Ascending aorta (tissue), 2 donors: ENCODE data around the gene SLC26A8. TPM values are rescaled to one million over a fixed set of nuclear protein-coding genes. Genes with fewer than 3 reads are reported as not detected.

ENCODE experiments used
- DNase-seq, 2 donors: peaks; one replicate each; pipeline ENCODE4 v3.0.0-alpha.2; 2019; ENCODE audit warnings: low spot score in 2 of 2
- H3K27ac ChIP-seq, 2 donors: fragments of 200-600 bp; sonication (generic); one replicate each; pipeline ENCODE4 v1.5.1; 2016 to 2017; ENCODE audit warnings: mild to moderate bottlenecking in 1 of 2
- H3K27me3 ChIP-seq: fragments of 200-600 bp; sonication (generic); one replicate; pipeline ENCODE4 v1.5.1; 2017
- H3K36me3 ChIP-seq, 2 donors: fragments of 200-600 bp; sonication (generic); one replicate each; pipeline ENCODE4 v1.5.1; 2016
- H3K4me1 ChIP-seq, 2 donors: fragments of 200-600 bp; sonication (generic); one replicate each; pipeline ENCODE4 v1.5.1; 2016 to 2017; ENCODE audit warnings: mild to moderate bottlenecking in 1 of 2
- H3K4me3 ChIP-seq, 2 donors: fragments of 200-600 bp; sonication (generic); one replicate each; pipeline ENCODE4 v1.5.1; 2016 to 2017; ENCODE audit warnings: mild to moderate bottlenecking in 1 of 2
- H3K9me3 ChIP-seq, 2 donors: fragments of 200-600 bp; sonication (generic); one replicate each; pipeline ENCODE4 v1.5.1; 2016
- CTCF ChIP-seq, 3 experiments: fragments of 200-600 bp in 2 of 3; fragments of 450-650 bp in 1 of 3; sonication (generic) in 2 of 3; IDR thresholded peaks; one replicate each; pipeline ENCODE4 v1.5.1; 2016 to 2019; ENCODE audit warnings: antibody characterized with exemption in 3 of 3, mild to moderate bottlenecking in 1 of 3, moderate library complexity in 1 of 3
- intact Hi-C: fragments of 100-400 bp; cut with DNase I; formaldehyde crosslinking; loops from one replicate; pipeline ENCODE4 v1.15.1; 2023
- total RNA-seq: library from RNA; depleted of rRNA; stranded (reverse); fragments of >200 nt; gene quantifications from one replicate; pipeline ENCODE4 v1.1.0, GENCODE V29; 2016

SLC26A8 gene
- total RNA-seq, 1 donor from 2014 or later: not detected

GRCh38 chr6:35968821-35969220 is 55.6 kb downstream of the SLC26A8 start:
- no peak for DNase-seq
- Histone ChIP-seq H3K4me3 (no peak overlapping the region), H3K27me3 (no peaks in the 10 kb centered on the region), H3K36me3 (no peaks in the 10 kb centered on the region), H3K4me1 (no peaks in the 10 kb centered on the region), H3K27ac (no peak overlapping the region), H3K9me3 (no peaks in the 10 kb centered on the region)
- intact Hi-C loops: no loop called here
- no peak for TF ChIP-seq CTCF (IDR thresholded peaks at IDR 0.05)

GRCh38 chr6:35967076-35967774 is 57.2 kb downstream of the SLC26A8 start:
- no peaks in the 10 kb centered on the region for H3K36me3 ChIP-seq
- intact Hi-C loops: no loop called here
- H3K27ac ChIP-seq: no peak overlapping the region
- TF ChIP-seq CTCF (IDR thresholded peaks at IDR 0.05): no peak
- no peaks in the 10 kb centered on the region for H3K4me1 ChIP-seq
- no peak for DNase-seq
- no peaks in the 10 kb centered on the region for H3K27me3 ChIP-seq
- H3K9me3 ChIP-seq: no peaks in the 10 kb centered on the region
- H3K4me3 ChIP-seq: no peak overlapping the region

GRCh38 chr6:35962779-35963560 is 61.5 kb downstream of the SLC26A8 start:
- no peak overlapping the region for H3K4me3 ChIP-seq
- intact Hi-C loops: no loop called here
- no peak for DNase-seq
- H3K27me3 ChIP-seq: no peaks in the 10 kb centered on the region
- no peaks in the 10 kb centered on the region for H3K4me1 ChIP-seq
- H3K36me3 ChIP-seq: no peaks in the 10 kb centered on the region
- TF ChIP-seq CTCF (IDR thresholded peaks at IDR 0.05): no peak
- no peak overlapping the region for H3K27ac ChIP-seq
- H3K9me3 ChIP-seq: no peaks in the 10 kb centered on the region

GRCh38 chr6:35960187-35960586 is 64.3 kb downstream of the SLC26A8 start:
- no peak for TF ChIP-seq CTCF (IDR thresholded peaks at IDR 0.05)
- Histone ChIP-seq H3K27me3 (no peaks in the 10 kb centered on the region), H3K9me3 (no peaks in the 10 kb centered on the region), H3K36me3 (no peaks in the 10 kb centered on the region), H3K4me1 (no peaks in the 10 kb centered on the region), H3K4me3 (no peak overlapping the region), H3K27ac (no peak overlapping the region)
- no peak for DNase-seq
- intact Hi-C loops: no loop called here

GRCh38 chr6:35955970-35956369 is 68.5 kb downstream of the SLC26A8 start:
- DNase-seq: no peak
- Histone ChIP-seq H3K27ac (no peak overlapping the region), H3K36me3 (no peaks in the 10 kb centered on the region), H3K9me3 (no peaks in the 10 kb centered on the region), H3K4me3 (no peak overlapping the region), H3K4me1 (no peaks in the 10 kb centered on the region), H3K27me3 (no peaks in the 10 kb centered on the region)
- no peak for TF ChIP-seq CTCF (IDR thresholded peaks at IDR 0.05)
- intact Hi-C loops: no loop called here
